ENCODE results near the gene ERAL1.
"Not testable (repeated sequence)": the region's sequence is repeated elsewhere in the genome, so short reads cannot be mapped to it uniquely, and the experiment has no call there.

Gene ERAL1

GRCh38 chr17:28880572-28880945, 25.7 kb downstream of the ERAL1 start:
- no peak for DNase-seq

GRCh38 chr17:28881533-28882056, 26.8 kb downstream of the ERAL1 start:
- no peak for DNase-seq

GRCh38 chr17:28882154-28882895, 27.5 kb downstream of the ERAL1 start:
- no peak for DNase-seq

- DNase-seq = no peak
These were observed 29.3 kb downstream of the ERAL1 start for GRCh38 chr17:28883967-28884702.

- DNase-seq = no peak
These were observed 30.5 kb downstream of the ERAL1 start for GRCh38 chr17:28885363-28885762.

GRCh38 chr17:28885951-28886350, 31.1 kb downstream of the ERAL1 start:
- DNase-seq = no peak

GRCh38 chr17:28887871-28888471, 33.2 kb downstream of the ERAL1 start:
- no peak for DNase-seq

GRCh38 chr17:28888832-28889231, 34.0 kb downstream of the ERAL1 start:
- no peak for DNase-seq

GRCh38 chr17:28889996-28890395, 35.2 kb downstream of the ERAL1 start:
- DNase-seq = no peak

GRCh38 chr17:28891201-28891600, 36.4 kb downstream of the ERAL1 start:
- no peak for DNase-seq

- no peak for DNase-seq
These were observed 37.2 kb downstream of the ERAL1 start for GRCh38 chr17:28892024-28892423.

GRCh38 chr17:28893248-28894183, 38.7 kb downstream of the ERAL1 start:
- DNase-seq = not testable (repeated sequence)

GRCh38 chr17:28895794-28896447, 41.1 kb downstream of the ERAL1 start:
- no peak for DNase-seq

- DNase-seq = no peak
These were observed 41.7 kb downstream of the ERAL1 start for GRCh38 chr17:28896491-28896883.

- DNase-seq = no peak
These were observed 42.3 kb downstream of the ERAL1 start, which contains the start of gene FLOT2 for GRCh38 chr17:28896884-28897768. Gene FLOT2 (minus strand): TSS chr17:28897733. CDS start chr17:28897574, 159 bp downstream.

- no peak for DNase-seq
These were observed 43.1 kb downstream of the ERAL1 start for GRCh38 chr17:28897769-28898526.

GRCh38 chr17:28898527-28898955, 43.7 kb downstream of the ERAL1 start:
- no peak for DNase-seq

- DNase-seq = no peak
These were observed 44.5 kb downstream of the ERAL1 start for GRCh38 chr17:28899212-28899815.

- DNase-seq = no peak
These were observed 46.3 kb downstream of the ERAL1 start for GRCh38 chr17:28900986-28901726.
